Measurements from ENCODE around the gene HIRA.
A peak's percentile ranks its signal among the peaks of the same experiment; 100 is the strongest.
"Not testable (repeated sequence)": the region's sequence is repeated elsewhere in the genome, so short reads cannot be mapped to it uniquely, and the experiment has no call there.

Gene HIRA

GRCh38 chr22:19447330-19448075, 16.0 kb upstream of the HIRA start, which contains the start of gene C22orf39:
Gene C22orf39 (minus strand): TSS chr22:19447711. CDS start chr22:19447688, 23 bp downstream.
- H3K4me1 ChIP-seq, result no peaks in the 10 kb centered on the region
- H3K9me3 ChIP-seq, result no peaks in the 10 kb centered on the region
- peak; percentile 90 for DNase-seq
- peaks cover 30% of the 10 kb centered on the region for H3K36me3 ChIP-seq
- no peak for TF ChIP-seq CTCF (IDR thresholded peaks at IDR 0.05; ENCODE audit: low read depth, low read length)
- H3K27me3 ChIP-seq, result no peaks in the 10 kb centered on the region
- H3K4me3 ChIP-seq (ENCODE audit: low read depth, low read length), result peak within 1 kb of the TSS; percentile 90

- no peak for DNase-seq
- H3K36me3 ChIP-seq, result peaks cover 37% of the 10 kb centered on the region
- no peaks in the 10 kb centered on the region for H3K9me3 ChIP-seq
- no peaks in the 10 kb centered on the region for H3K4me1 ChIP-seq
- peak overlapping the region; percentile 90 for H3K4me3 ChIP-seq (ENCODE audit: low read depth, low read length)
- TF ChIP-seq CTCF (IDR thresholded peaks at IDR 0.05; ENCODE audit: low read depth, low read length), result no peak
- H3K27me3 ChIP-seq, result no peaks in the 10 kb centered on the region
These were observed 15.2 kb upstream of the HIRA start for GRCh38 chr22:19446603-19447329.

- H3K4me1 ChIP-seq; H3K27me3 ChIP-seq; DNase-seq; H3K9me3 ChIP-seq; H3K4me3 ChIP-seq (ENCODE audit: low read depth, low read length): not testable (repeated sequence)
- H3K36me3 ChIP-seq, result peaks cover 40% of the 10 kb centered on the region
These were observed 13.9 kb upstream of the HIRA start for GRCh38 chr22:19445279-19445982.

- Histone ChIP-seq H3K4me1 (no peaks in the 10 kb centered on the region), H3K4me3 (ENCODE audit: low read depth, low read length) (no peak overlapping the region), H3K27me3 (no peaks in the 10 kb centered on the region), H3K36me3 (peaks cover 35% of the 10 kb centered on the region), H3K9me3 (no peaks in the 10 kb centered on the region)
- DNase-seq, result no peak
- TF ChIP-seq CTCF (IDR thresholded peaks at IDR 0.05; ENCODE audit: low read depth, low read length), result no peak
These were observed 12.1 kb upstream of the HIRA start for GRCh38 chr22:19443544-19444211.

GRCh38 chr22:19442166-19442565, 10.6 kb upstream of the HIRA start:
- no peak for DNase-seq
- H3K36me3 ChIP-seq, result peaks cover 38% of the 10 kb centered on the region
- no peaks in the 10 kb centered on the region for H3K27me3 ChIP-seq
- no peaks in the 10 kb centered on the region for H3K9me3 ChIP-seq
- H3K4me1 ChIP-seq, result no peaks in the 10 kb centered on the region
- no peak overlapping the region for H3K4me3 ChIP-seq (ENCODE audit: low read depth, low read length)
- no peak for TF ChIP-seq CTCF (IDR thresholded peaks at IDR 0.05; ENCODE audit: low read depth, low read length)
